ENCODE results near the gene ZNF823. TPM values are rescaled to one million over a fixed set of nuclear protein-coding genes. Genes with fewer than 3 reads are reported as not detected.
"Not testable (repeated sequence)": the region's sequence is repeated elsewhere in the genome, so short reads cannot be mapped to it uniquely, and the experiment has no call there.

Gene ZNF823
- total and polyA plus RNA-seq, 4 donors: 2.4 to 6.4 (median 3.1) TPM

DNA sequence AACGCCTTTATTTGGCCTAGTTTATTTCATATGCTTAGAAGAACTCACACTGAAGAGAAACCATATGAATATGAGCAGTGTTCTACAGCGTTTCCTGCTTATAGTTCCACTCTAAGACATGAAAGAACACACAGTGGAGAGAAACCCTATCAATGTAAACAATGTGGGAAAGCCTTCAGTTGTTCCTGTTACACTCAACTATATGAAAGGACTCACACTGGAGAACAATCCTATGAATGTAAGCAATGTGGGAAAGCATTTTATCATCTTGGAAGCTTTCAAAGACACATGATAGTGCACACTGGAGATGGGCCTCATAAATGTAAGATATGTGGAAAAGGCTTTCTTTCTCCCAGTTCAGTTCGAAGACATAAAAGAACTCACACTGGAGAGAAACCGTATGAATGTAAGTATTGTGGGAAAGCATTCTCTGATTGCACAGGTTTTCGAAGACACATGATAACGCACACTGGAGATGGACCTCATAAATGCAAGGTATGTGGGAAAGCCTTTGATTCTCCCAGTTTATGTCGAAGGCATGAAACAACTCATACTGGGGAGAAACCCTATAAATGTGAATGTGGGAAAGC, 41.8 kb upstream of the ZNF823 start (continued):
- TF ChIP-seq EGR1 (IDR thresholded peaks at IDR 0.05; ENCODE audit: low read depth in 2 of 2) (no peak), ATF3 (IDR thresholded peaks at IDR 0.05) (no peak), YY1 (IDR thresholded peaks at IDR 0.05) (no peak), RXRA (IDR thresholded peaks at IDR 0.05) (no peak)

GRCh38 chr19:11776669-11777068, 37.9 kb upstream of the ZNF823 start:
- H3K4me1 ChIP-seq (ENCODE audit: control insufficient read depth in 4 of 4, insufficient read depth in 4 of 4, low read length in 3 of 4); H3K27me3 ChIP-seq (ENCODE audit: control insufficient read depth in 4 of 4, insufficient read depth in 4 of 4, low read length in 3 of 4); DNase-seq (ENCODE audit: low spot score); H3K27ac ChIP-seq (ENCODE audit: low read depth in 1 of 2, low read length in 2 of 2); H3K9ac ChIP-seq (ENCODE audit: low read depth in 1 of 2, low read length in 2 of 2): not testable (repeated sequence)
- 98% methylated on average over 11 of the region's 11 CpGs for WGBS
- H3K9me3 ChIP-seq (ENCODE audit: control insufficient read depth in 4 of 4, low read length in 3 of 4): peaks cover 44 to 69% (median 49%) of the 10 kb centered on the region in 4 donors
- peaks cover 15 to 54% (median 47%) of the 10 kb centered on the region in 4 donors for H3K36me3 ChIP-seq (ENCODE audit: control insufficient read depth in 4 of 4, insufficient read depth in 3 of 4, low read depth in 1 of 4, low read length in 3 of 4)
- H3K4me3 ChIP-seq (ENCODE audit: low read depth in 1 of 3, low read length in 3 of 3): peak overlapping the region in 2 of 3 donors; percentile 45 to 54

DNA sequence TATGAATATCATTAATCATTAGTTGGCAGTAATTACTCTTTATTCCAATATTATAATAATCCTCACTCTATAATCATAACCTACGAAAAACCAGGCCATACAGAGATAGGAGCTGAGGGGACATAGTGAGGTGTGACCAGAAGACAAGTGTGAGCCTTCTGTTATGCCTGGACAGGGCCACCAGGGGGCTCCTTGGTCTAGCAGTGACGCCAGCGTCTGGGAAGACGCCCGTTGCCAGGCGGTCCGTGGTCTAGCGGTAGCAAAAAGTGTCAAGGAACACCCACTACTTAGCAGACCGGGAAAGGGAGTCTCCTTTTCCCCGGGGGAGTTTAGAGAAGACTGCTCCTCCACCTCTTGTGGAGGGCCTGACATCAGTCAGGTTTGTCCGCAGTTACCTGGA, 32.8 kb upstream of the ZNF823 start:
- H3K27me3 ChIP-seq (ENCODE audit: control insufficient read depth in 4 of 4, insufficient read depth in 4 of 4, low read length in 3 of 4); H3K9ac ChIP-seq (ENCODE audit: low read depth in 1 of 2, low read length in 2 of 2); H3K27ac ChIP-seq (ENCODE audit: low read depth in 1 of 2, low read length in 2 of 2); DNase-seq (ENCODE audit: low spot score); H3K36me3 ChIP-seq (ENCODE audit: control insufficient read depth in 4 of 4, insufficient read depth in 3 of 4, low read depth in 1 of 4, low read length in 3 of 4): not testable (repeated sequence)
- H3K4me1 ChIP-seq (ENCODE audit: control insufficient read depth in 4 of 4, insufficient read depth in 4 of 4, low read length in 3 of 4): peaks cover 0 to 16% (median 10%) of the 10 kb centered on the region in 4 donors
- peaks cover 9 to 29% (median 13%) of the 10 kb centered on the region in 4 donors for H3K9me3 ChIP-seq (ENCODE audit: control insufficient read depth in 4 of 4, low read length in 3 of 4)
- WGBS: 88% methylated on average over 11 of the region's 11 CpGs
- peak overlapping the region in 1 of 3 donors; percentile 12 for H3K4me3 ChIP-seq (ENCODE audit: low read depth in 1 of 3, low read length in 3 of 3)

- no peaks in the 10 kb centered on the region for H3K27me3 ChIP-seq (ENCODE audit: control insufficient read depth in 4 of 4, insufficient read depth in 4 of 4, low read length in 3 of 4)
- no peak for DNase-seq (ENCODE audit: low spot score)
- WGBS: 95% methylated on average over 4 of the region's 4 CpGs
- peaks cover 0 to 2% (median 1%) of the 10 kb centered on the region in 4 donors for H3K36me3 ChIP-seq (ENCODE audit: control insufficient read depth in 4 of 4, insufficient read depth in 3 of 4, low read depth in 1 of 4, low read length in 3 of 4)
- H3K27ac ChIP-seq (ENCODE audit: low read depth in 1 of 2, low read length in 2 of 2): no peak overlapping the region
- TF ChIP-seq EGR1 (IDR thresholded peaks at IDR 0.05; ENCODE audit: low read depth in 2 of 2): no peak
- H3K4me1 ChIP-seq (ENCODE audit: control insufficient read depth in 4 of 4, insufficient read depth in 4 of 4, low read length in 3 of 4): peaks cover 3 to 18% (median 10%) of the 10 kb centered on the region in 4 donors
- no peak overlapping the region for H3K9ac ChIP-seq (ENCODE audit: low read depth in 1 of 2, low read length in 2 of 2)
- H3K4me3 ChIP-seq (ENCODE audit: low read depth in 1 of 3, low read length in 3 of 3): no peak overlapping the region
- H3K9me3 ChIP-seq (ENCODE audit: control insufficient read depth in 4 of 4, low read length in 3 of 4): peaks cover 3 to 16% (median 9%) of the 10 kb centered on the region in 4 donors
Observed at GRCh38 chr19:11769995-11770394, 31.2 kb upstream of the ZNF823 start.

- Histone ChIP-seq H3K36me3 (ENCODE audit: control insufficient read depth in 4 of 4, insufficient read depth in 3 of 4, low read depth in 1 of 4, low read length in 3 of 4) (peaks cover 0 to 2% (median 0%) of the 10 kb centered on the region in 4 donors), H3K9ac (ENCODE audit: low read depth in 1 of 2, low read length in 2 of 2) (peak overlapping the region; percentile 47 to 62), H3K4me3 (ENCODE audit: low read depth in 1 of 3, low read length in 3 of 3) (peak overlapping the region; percentile 68 to 82 (median 74)), H3K9me3 (ENCODE audit: control insufficient read depth in 4 of 4, low read length in 3 of 4) (peaks cover 0 to 9% (median 6%) of the 10 kb centered on the region in 4 donors), H3K27me3 (ENCODE audit: control insufficient read depth in 4 of 4, insufficient read depth in 4 of 4, low read length in 3 of 4) (no peaks in the 10 kb centered on the region), H3K27ac (ENCODE audit: low read depth in 1 of 2, low read length in 2 of 2) (peak overlapping the region; percentile 84 to 96), H3K4me1 (ENCODE audit: control insufficient read depth in 4 of 4, insufficient read depth in 4 of 4, low read length in 3 of 4) (peaks cover 3 to 18% (median 10%) of the 10 kb centered on the region in 4 donors)
- peak; percentile 66 for DNase-seq (ENCODE audit: low spot score)
- no peak for TF ChIP-seq NR2F2 (IDR thresholded peaks at IDR 0.05)
- no peak for TF ChIP-seq FOXA2 (IDR thresholded peaks at IDR 0.05)
- peak; percentile 56 for TF ChIP-seq SP1 (IDR thresholded peaks at IDR 0.05)
- peak; percentile 15 to 39 for TF ChIP-seq RAD21 (IDR thresholded peaks at IDR 0.05)
- TF ChIP-seq, protein P1, sequence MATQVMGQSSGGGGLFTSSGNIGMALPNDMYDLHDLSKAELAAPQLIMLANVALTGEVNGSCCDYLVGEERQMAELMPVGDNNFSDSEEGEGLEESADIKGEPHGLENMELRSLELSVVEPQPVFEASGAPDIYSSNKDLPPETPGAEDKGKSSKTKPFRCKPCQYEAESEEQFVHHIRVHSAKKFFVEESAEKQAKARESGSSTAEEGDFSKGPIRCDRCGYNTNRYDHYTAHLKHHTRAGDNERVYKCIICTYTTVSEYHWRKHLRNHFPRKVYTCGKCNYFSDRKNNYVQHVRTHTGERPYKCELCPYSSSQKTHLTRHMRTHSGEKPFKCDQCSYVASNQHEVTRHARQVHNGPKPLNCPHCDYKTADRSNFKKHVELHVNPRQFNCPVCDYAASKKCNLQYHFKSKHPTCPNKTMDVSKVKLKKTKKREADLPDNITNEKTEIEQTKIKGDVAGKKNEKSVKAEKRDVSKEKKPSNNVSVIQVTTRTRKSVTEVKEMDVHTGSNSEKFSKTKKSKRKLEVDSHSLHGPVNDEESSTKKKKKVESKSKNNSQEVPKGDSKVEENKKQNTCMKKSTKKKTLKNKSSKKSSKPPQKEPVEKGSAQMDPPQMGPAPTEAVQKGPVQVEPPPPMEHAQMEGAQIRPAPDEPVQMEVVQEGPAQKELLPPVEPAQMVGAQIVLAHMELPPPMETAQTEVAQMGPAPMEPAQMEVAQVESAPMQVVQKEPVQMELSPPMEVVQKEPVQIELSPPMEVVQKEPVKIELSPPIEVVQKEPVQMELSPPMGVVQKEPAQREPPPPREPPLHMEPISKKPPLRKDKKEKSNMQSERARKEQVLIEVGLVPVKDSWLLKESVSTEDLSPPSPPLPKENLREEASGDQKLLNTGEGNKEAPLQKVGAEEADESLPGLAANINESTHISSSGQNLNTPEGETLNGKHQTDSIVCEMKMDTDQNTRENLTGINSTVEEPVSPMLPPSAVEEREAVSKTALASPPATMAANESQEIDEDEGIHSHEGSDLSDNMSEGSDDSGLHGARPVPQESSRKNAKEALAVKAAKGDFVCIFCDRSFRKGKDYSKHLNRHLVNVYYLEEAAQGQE (IDR thresholded peaks at IDR 0.05): peak; percentile 17
- peak; percentile 71 for TF ChIP-seq TAF1 (conservative IDR thresholded peaks at IDR 0.05)
- peak in 1 of 2 donors; percentile 46 for TF ChIP-seq HNF4A (conservative IDR thresholded peaks at IDR 0.05)
- peak; percentile 65 for TF ChIP-seq MAX (IDR thresholded peaks at IDR 0.05)
- TF ChIP-seq RXRA (IDR thresholded peaks at IDR 0.05): peak; percentile 72 to 76
- no peak for TF ChIP-seq CTCF (IDR thresholded peaks at IDR 0.05; ENCODE audit: low read depth, low read length, missing input control)
- peak; percentile 33 for TF ChIP-seq YY1 (IDR thresholded peaks at IDR 0.05)
- TF ChIP-seq GABPA (IDR thresholded peaks at IDR 0.05 in 1 of 2, conservative IDR thresholded peaks at IDR 0.05 in 1 of 2): peak in 1 of 2 donors; percentile 41
- 2% methylated on average over 20 of the region's 20 CpGs for WGBS
Observed at GRCh38 chr19:11767633-11768133, 28.9 kb upstream of the ZNF823 start.
